Activated CD4-positive, alpha-beta T cell treated with anti-CD3 and anti-CD28 coated beads, Interleukin-2, Interleukin-4, amounts not matched to agents 100 ng/mL and 50 ng/mL, durations not matched to agents 16 hours and 8 hours (primary cell): Measurements from ENCODE around the gene PAK2.
"Not testable (repeated sequence)": the region's sequence is repeated elsewhere in the genome, so short reads cannot be mapped to it uniquely, and the experiment has no call there.

ENCODE experiments used
- DNase-seq: peaks from one replicate; pipeline ENCODE4 v3.0.0-alpha.2; 2020; ENCODE audit warnings: low spot score

Gene PAK2

GRCh38 chr3:196843435-196844110 lies 103.9 kb downstream of the PAK2 start:
- no peak for DNase-seq

- DNase-seq, result not testable (repeated sequence)
Measured at GRCh38 chr3:196844235-196845219, 104.9 kb downstream of the PAK2 start.

- DNase-seq, result not testable (repeated sequence)
Measured at GRCh38 chr3:196848375-196848774, 108.7 kb downstream of the PAK2 start.

- DNase-seq, result no peak
Measured at GRCh38 chr3:196849180-196849741, 109.6 kb downstream of the PAK2 start.

- DNase-seq, result not testable (repeated sequence)
Measured at GRCh38 chr3:196863000-196863399, 123.3 kb downstream of the PAK2 start.

- no peak for DNase-seq
Measured at GRCh38 chr3:196867155-196867506, 127.5 kb downstream of the PAK2 start.

- DNase-seq, result peak; percentile 91
Measured at GRCh38 chr3:196867507-196868296, 128.0 kb downstream of the PAK2 start, which contains the start of gene SENP5. Gene SENP5, plus strand, starts transcription at chr3:196867920. Its CDS starts 17,262 bp downstream, at chr3:196885182.

- peak; percentile 10 for DNase-seq
Measured at GRCh38 chr3:196868297-196868661, 128.6 kb downstream of the PAK2 start.

- DNase-seq, result no peak
Measured at GRCh38 chr3:196872316-196872715, 132.7 kb downstream of the PAK2 start.

GRCh38 chr3:196874511-196875094 lies 134.9 kb downstream of the PAK2 start:
- not testable (repeated sequence) for DNase-seq

- DNase-seq, result no peak
Measured at GRCh38 chr3:196875258-196875657, 135.6 kb downstream of the PAK2 start.
